GM21717 (cell line): ENCODE measurements around the gene YIPF5.

Experiments
- ATAC-seq: cut with Tn5 transposase; IDR thresholded peaks from one replicate; pipeline ENCODE4 v1.9.1; 2021; ENCODE audit warnings: mild to moderate bottlenecking, moderate library complexity; ENCODE audit not compliant: unreplicated experiment

The YIPF5 gene

DNA sequence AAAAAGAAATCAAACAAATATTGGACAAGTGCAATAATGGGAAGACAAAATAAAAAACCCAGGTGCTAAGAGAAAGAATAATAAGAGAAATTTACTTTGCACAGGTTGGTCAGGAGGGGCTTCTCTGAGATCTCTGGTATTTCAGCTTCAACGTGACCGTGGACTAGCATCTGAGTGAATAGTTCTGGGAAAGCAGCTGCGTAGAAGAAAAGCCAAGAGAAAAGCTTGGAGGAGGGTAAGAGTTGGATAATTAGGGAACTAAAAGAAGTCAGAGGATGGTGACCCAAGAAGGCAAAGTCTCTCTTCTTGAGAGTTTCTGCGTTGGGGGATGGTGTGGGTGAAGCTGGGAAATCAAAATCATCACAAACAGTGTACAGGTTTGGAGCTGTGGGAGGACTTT, 41.6 kb downstream of the YIPF5 start:
- no peak for ATAC-seq

DNA sequence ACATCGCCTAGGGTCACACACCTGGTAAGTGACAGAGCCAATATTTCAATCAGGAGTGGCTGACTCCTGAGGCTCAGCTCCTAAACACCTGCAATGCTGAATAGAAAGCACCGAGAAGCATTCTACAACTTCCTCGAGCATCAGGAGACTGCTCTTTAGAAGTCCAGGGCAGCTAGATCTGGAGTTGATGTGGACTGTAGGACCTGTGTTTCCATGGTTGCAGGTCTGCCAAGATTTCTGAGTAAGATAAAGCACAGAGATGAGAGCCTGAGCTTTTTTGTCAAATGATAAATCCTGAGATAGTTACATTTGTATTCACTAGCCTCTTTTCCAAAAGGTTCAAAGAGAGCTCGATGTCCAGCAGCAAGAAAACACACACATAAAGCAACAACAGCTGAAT, 43.8 kb downstream of the YIPF5 start:
- no peak for ATAC-seq

DNA sequence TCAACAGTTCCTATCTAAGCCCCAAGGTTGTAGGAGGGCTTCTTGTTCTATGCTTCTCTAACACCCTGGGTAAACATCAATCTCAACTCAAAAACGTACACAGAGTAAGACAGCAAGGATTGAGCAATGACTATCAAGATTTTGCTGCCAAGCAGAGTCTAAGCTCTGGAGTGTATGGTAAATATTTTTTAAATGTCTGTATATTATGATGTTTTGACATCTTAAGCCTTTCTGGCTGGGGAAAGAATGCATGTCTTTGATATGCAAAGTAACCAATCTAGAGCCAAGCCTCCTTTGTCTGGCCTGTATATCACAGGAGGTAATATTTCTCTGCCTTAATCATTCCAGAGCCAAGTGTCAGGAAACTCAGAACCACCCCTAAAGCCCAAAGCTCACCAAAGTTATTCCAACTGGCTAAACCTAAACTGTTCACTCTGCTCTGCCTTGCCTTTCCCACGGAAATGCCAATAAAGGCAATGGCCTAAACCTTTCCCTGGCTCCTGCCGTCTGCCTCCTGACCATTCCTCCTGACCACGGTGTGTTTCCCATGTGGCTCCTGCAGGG, 45.2 kb downstream of the YIPF5 start:
- no peak for ATAC-seq

DNA sequence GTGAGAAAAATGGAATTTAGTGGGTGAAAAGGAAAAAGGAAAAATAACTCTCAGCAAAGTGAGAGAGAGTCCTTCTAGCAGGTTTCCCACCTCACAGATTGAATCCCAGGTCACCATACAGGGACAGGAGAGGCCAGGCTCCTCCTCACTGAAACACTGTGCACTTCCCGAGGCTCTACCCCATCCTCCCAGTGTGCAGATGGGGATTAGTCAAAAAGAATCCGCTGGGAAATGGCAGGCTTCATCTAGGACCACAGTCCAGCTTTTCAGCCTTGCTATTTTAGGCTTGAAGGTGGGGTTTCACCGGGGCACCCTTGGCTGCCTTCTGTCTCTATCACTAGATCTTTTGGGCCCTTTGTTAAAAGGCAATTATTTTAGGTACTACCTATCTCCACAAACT, 47.8 kb downstream of the YIPF5 start:
- ATAC-seq: no peak

GRCh38 chr5:144122081-144122480, 48.4 kb downstream of the YIPF5 start:
- no peak for ATAC-seq

GRCh38 chr5:144121577-144121976, 48.9 kb downstream of the YIPF5 start:
- ATAC-seq: no peak

DNA sequence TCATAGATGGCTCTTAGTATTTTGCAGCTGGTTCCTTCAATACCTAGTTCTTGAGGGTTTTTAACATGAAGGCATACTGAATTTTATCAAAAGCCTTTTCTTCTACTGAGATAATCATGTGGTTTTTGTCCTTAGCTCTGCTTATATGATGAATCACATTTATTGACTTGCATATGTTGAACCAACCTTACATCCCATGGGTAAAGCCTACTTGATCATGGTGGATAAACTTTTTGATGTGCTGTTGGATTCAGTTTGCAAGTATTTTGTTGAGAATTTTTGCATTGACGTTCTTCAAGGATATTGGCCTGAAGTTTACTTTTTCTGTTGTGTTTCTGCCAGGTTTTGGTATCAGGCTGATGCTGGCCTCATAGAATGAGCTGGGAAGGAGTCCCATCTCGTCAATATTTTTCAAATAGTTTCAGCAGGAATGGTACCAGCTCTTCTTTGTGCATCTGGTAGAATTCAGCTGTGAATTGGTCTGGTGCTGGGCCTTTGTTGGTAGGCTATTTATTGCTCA, 49.7 kb downstream of the YIPF5 start:
- ATAC-seq: no peak

GRCh38 chr5:144117412-144117811, 53.0 kb downstream of the YIPF5 start:
- ATAC-seq: no peak

GRCh38 chr5:144114571-144114970, 55.9 kb downstream of the YIPF5 start:
- no peak for ATAC-seq
